LNCaP clone FGC (cell line): Measurements from ENCODE around the gene CAPN8.
A peak's percentile ranks its signal among the peaks of the same experiment; 100 is the strongest.

Source experiments
- DNase-seq: peaks from one replicate; pipeline ENCODE4 v3.0.0-alpha.2; 2011; ENCODE audit warnings: low read depth
- H3K4me3 ChIP-seq: 2 replicates; pipeline ENCODE4 v1.5.1; 2011; ENCODE audit warnings: mild to moderate bottlenecking, low read depth, low read length, control low read depth
- TF ChIP-seq, protein P1 (sequence below): IDR thresholded peaks from 2 replicates; pipeline ENCODE4 v1.5.1; 2012; ENCODE audit warnings: mild to moderate bottlenecking; ENCODE audit not compliant: control insufficient read depth, insufficient read depth; ENCODE audit errors: extremely low read depth

CAPN8 gene

DNA sequence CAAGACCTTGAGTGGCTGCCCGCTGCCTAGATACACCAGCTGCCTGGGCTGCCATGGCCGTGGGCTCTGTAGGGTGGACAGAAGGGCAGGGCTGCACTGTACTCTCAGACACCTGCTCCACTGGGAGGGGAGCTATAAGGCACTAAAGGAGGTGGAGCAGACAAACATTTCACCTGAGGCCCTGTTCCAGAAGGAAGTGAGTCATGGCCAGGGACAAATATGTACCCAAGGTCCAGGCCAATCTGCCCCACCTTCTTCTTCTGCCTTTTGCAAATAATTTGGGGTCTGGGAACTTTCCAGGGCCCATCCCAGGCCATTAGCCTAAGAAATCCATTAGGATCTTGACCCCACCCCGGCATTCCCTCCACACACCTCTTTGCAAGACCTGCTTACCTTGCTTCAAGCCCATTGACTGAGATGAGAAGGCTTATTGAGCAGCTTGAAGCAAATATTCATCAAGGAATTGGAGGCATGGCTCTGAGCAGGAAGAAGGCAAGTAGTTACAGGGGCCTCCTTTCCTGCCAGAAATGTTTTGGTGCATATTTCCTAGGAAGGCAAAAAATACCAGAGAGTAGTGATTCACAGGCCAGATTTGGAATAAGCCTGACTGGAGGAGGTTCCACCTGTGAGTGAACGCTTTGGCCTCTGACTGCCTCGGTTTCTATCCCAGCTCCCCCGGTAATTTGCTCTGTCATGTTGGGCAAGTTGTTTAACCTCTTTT lies at the start of gene CAPN8:
CAPN8 (minus strand) TSS at position 110 of the 721 bp plus-strand sequence; CDS start at position 55, 55 bp downstream.
- no peak for DNase-seq
- TF ChIP-seq, protein P1, sequence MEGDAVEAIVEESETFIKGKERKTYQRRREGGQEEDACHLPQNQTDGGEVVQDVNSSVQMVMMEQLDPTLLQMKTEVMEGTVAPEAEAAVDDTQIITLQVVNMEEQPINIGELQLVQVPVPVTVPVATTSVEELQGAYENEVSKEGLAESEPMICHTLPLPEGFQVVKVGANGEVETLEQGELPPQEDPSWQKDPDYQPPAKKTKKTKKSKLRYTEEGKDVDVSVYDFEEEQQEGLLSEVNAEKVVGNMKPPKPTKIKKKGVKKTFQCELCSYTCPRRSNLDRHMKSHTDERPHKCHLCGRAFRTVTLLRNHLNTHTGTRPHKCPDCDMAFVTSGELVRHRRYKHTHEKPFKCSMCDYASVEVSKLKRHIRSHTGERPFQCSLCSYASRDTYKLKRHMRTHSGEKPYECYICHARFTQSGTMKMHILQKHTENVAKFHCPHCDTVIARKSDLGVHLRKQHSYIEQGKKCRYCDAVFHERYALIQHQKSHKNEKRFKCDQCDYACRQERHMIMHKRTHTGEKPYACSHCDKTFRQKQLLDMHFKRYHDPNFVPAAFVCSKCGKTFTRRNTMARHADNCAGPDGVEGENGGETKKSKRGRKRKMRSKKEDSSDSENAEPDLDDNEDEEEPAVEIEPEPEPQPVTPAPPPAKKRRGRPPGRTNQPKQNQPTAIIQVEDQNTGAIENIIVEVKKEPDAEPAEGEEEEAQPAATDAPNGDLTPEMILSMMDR, result no peak
- no peak within 1 kb of the TSS for H3K4me3 ChIP-seq

DNA sequence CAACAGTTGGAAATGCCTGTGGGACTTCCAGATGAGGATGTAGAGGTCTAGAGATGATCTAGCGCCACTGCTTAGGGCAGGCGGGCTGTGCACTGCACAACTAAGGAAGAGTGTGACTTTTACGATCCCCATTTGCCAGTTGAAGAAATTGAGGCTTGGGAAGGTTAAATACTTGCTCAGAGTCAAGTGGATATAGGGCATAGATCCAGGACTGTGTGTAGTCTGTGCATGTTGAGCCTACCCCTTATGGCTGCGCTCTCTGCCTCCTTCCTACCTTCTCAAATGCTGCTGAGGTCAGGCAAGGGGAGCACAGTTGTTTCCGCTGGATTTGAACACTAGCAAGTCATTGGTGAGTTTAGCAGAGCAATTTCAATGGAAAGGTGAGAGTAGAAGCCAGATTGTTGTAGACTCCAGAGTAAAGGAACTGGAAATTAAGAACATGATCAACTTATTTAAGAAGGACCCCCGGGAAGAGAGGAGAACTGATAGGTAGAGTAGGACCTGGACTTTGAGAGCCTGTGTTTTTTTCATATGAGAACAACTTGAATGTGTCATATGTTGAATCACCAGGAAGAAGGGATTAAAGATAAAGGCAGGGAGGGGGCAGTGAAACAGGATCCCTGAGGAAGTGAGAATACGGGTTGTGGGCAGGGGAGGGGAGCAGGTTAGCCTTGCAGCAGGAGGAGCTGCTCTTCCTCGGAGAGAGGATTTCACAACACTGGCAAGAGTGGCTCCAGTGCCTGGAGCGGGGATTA lies 49.5 kb upstream of the CAPN8 start:
- no peak overlapping the region for H3K4me3 ChIP-seq
- TF ChIP-seq, protein P1, result no peak
- no peak for DNase-seq

GRCh38 chr1:223714421-223714724 lies 48.9 kb upstream of the CAPN8 start:
- DNase-seq, result no peak
- TF ChIP-seq, protein P1, result no peak
- no peak overlapping the region for H3K4me3 ChIP-seq

DNA sequence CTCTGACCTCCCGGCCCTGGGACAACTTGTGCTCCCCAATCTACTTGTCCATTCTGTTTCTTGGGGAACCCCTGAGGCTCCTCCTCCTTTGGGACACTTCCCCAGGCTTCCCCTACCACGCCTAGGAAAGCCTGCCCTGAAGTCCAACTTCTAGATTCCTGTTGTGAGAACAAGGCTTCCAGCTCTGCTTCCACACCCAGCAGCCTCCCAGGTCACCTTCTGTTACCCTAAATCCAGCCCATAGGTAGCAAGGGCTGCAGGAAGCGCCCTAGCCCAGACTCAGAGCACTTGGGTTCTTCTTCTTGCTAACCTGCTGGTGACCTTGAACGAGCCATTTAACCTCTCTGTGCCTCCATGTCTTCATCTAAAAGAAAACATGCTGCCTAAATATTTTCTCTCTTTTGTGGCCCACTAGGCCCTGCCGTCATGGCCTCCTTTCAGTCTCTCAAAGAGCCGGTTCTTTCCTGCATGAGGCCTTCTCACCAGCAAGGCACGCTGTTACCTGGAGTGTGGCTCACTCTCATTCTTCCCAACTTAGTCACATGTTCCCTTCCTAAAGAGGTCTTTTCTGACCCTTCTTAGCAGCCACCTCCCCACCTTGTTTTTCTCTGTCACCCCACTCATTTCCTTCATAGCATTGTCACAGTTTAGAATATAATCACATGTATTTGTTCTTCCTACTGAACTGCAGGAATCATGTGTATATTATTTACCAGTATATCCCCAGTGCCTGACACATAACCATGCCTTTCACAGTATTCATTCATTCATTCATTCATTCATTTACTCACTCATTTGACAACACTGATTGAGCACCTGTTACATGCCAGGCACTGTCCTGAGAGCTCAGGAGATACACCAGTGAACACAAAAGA lies 48.3 kb upstream of the CAPN8 start:
- H3K4me3 ChIP-seq, result peak overlapping the region; percentile 55
- DNase-seq, result no peak
- TF ChIP-seq, protein P1, result no peak

- DNase-seq, result no peak
- peak overlapping the region; percentile 55 for H3K4me3 ChIP-seq
- TF ChIP-seq, protein P1, result no peak
Observed at GRCh38 chr1:223712850-223713474, 47.5 kb upstream of the CAPN8 start.

- no peak for DNase-seq
- TF ChIP-seq, protein P1, result peak; percentile 83
- peak within 1 kb of the TSS; percentile 55 for H3K4me3 ChIP-seq
Observed at GRCh38 chr1:223712194-223712849, 46.8 kb upstream of the CAPN8 start, which contains the start of gene CAPN2. TSS of gene CAPN2 (plus strand) at chr1:223712539. CDS start at chr1:223712641, 102 bp downstream.
